K562 treated with DMSO at 1 percent for 24 hours (cell line): ENCODE measurements around the gene CRACR2A. TPM values are rescaled to one million over a fixed set of nuclear protein-coding genes. Genes with fewer than 3 reads are reported as not detected.

Source experiments
- total RNA-seq: library from RNA; unstranded; fragments of 300-600 nt; gene quantifications from 2 replicates; pipeline ENCODE4 v1.2.3, GENCODE V29; 2022; ENCODE audit warnings: low read depth; ENCODE audit not compliant: insufficient read depth

The CRACR2A gene, protein sequence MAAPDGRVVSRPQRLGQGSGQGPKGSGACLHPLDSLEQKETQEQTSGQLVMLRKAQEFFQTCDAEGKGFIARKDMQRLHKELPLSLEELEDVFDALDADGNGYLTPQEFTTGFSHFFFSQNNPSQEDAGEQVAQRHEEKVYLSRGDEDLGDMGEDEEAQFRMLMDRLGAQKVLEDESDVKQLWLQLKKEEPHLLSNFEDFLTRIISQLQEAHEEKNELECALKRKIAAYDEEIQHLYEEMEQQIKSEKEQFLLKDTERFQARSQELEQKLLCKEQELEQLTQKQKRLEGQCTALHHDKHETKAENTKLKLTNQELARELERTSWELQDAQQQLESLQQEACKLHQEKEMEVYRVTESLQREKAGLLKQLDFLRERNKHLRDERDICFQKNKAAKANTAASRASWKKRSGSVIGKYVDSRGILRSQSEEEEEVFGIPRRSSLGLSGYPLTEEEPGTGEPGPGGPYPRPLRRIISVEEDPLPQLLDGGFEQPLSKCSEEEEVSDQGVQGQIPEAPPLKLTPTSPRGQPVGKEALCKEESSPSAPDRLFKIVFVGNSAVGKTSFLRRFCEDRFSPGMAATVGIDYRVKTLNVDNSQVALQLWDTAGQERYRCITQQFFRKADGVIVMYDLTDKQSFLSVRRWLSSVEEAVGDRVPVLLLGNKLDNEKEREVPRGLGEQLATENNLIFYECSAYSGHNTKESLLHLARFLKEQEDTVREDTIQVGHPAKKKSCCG
- total RNA-seq, result 3.4 and 3.7 TPM in 2 replicates

DNA sequence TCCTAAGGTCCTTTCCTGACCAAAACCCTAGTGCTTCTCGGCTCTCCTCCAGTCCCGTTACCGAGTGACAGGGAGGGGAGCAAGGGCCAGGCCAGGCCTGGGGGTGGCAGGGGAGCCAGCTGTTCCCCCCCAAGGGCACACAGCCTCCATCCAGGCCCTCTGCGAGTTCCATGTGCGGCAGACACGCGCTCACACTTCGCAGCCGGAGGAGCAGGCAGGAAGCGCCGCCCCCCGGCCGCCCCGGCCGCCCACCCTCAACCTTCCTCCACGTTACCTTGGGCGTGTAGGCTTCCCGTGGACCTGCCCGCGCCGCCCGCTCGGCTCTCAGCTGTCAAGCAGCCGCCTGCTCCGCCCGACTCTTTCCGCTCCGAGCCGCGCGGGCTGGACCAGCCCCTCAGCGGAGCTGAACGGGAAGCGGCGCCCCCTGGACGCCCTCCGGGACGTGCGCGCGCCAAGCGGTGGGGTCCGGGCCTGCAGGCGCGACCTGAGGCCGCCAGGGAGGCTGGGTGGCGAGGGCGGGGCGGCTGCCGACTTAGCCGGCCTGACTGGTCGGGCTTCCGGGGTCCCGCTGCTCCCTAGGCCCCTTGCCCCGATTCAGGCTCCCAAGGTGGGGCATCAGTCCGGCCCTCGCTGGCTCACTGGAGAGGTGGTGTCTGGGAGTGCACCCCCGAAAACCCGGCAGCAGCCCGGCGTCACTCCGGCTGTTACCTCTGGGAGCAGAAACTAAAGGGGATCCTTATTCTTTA is at the start of gene CRACR2A:
TSS of gene CRACR2A (minus strand) at position 369 of the 746 bp plus-strand sequence. CDS start 56,110 bp downstream, outside the sequence.

Other genes with a start within 250 kb of the CRACR2A start
- gene PARP11, start 120.3 kb upstream of the CRACR2A start, total RNA-seq, result 1.1 and 1.9 TPM in 2 replicates